SK-N-SH (cell line): ENCODE measurements around the gene MYO7A. TPM values are rescaled to one million over a fixed set of nuclear protein-coding genes. Genes with fewer than 3 reads are reported as not detected.

Experiments used
- CTCF ChIA-PET: fragments of 300-600, 350-600 bp; formaldehyde crosslinking; extraction: SDS; loops from one replicate; lab custom pipeline; 2021; lab: Yijun Ruan, JAX
- POLR2A ChIA-PET: fragments of 350-600 bp; sonication (Branson Sonifier 250); formaldehyde crosslinking; extraction: SDS; loops from one replicate; lab custom pipeline; 2020; ENCODE audit warnings: antibody characterized with exemption, inconsistent platforms; lab: Yijun Ruan, JAX
- DNase-seq: peaks from one replicate; pipeline ENCODE4 v3.0.0; 2012
- H2AFZ ChIP-seq: fragments of 200-600 bp; sonication (generic); 2 replicates; pipeline ENCODE4 v1.8.1; 2016; ENCODE audit warnings: antibody characterized with exemption, mild to moderate bottlenecking, low read depth
- H3F3A ChIP-seq: fragments of 200-600 bp; sonication (generic); replicated peaks from 2 replicates; pipeline ENCODE3; 2016; ENCODE audit warnings: antibody characterized with exemption, mild to moderate bottlenecking; ENCODE audit not compliant: insufficient read depth
- H3K27ac ChIP-seq, 2 experiments: fragments of 200-500 bp in 1 of 2; fragments of 200-600 bp in 1 of 2; sonication (Bioruptor generic) in 1 of 2; sonication (generic), shearing (Covaris generic) in 1 of 2; 2 replicates each; pipeline versions ENCODE4 v1.5.1 to v1.6.1; 2014 to 2016; ENCODE audit warnings: low read depth in 2 of 2, inconsistent platforms in 1 of 2, low read length in 1 of 2, mild to moderate bottlenecking in 1 of 2, mixed read lengths in 1 of 2
- H3K27me3 ChIP-seq: fragments of 200-600 bp; sonication (generic), shearing (Covaris generic); 2 replicates; pipeline ENCODE4 v1.6.1; 2016; ENCODE audit warnings: mixed run types; ENCODE audit not compliant: insufficient read depth
- H3K36me3 ChIP-seq, 2 experiments: fragments of 200-500 bp in 1 of 2; fragments of 200-600 bp in 1 of 2; sonication (Bioruptor generic) in 1 of 2; sonication (generic) in 1 of 2; replicated peaks in 1 of 2; 2 replicates each; pipeline versions ENCODE3 to v1.5.1; 2014 to 2016; ENCODE audit warnings: low read length in 1 of 2, mild to moderate bottlenecking in 1 of 2; ENCODE audit not compliant: insufficient read depth in 2 of 2, control insufficient read depth in 1 of 2
- H3K4me1 ChIP-seq, 2 experiments: fragments of 200-500 bp in 1 of 2; fragments of 200-600 bp in 1 of 2; sonication (Bioruptor generic) in 1 of 2; sonication (generic), shearing (Covaris generic) in 1 of 2; 2 replicates each; pipeline versions ENCODE4 v1.5.1 to v1.6.1; 2014 to 2016; ENCODE audit warnings: low read depth in 1 of 2, low read length in 1 of 2, mixed run types in 1 of 2; ENCODE audit not compliant: insufficient read depth in 2 of 2, control insufficient read depth in 1 of 2
- H3K4me2 ChIP-seq: fragments of 200-600 bp; sonication (generic), shearing (Covaris generic); 2 replicates; pipeline ENCODE4 v1.6.1; 2017; ENCODE audit warnings: mixed run types
- H3K4me3 ChIP-seq, 2 experiments: fragments of 200-500 bp in 1 of 2; fragments of 200-600 bp in 1 of 2; sonication (Bioruptor generic) in 1 of 2; sonication (generic), shearing (Covaris generic) in 1 of 2; 2 replicates each; pipeline versions ENCODE4 v1.5.1 to v1.8.1; 2014 to 2016; ENCODE audit warnings: low read depth in 2 of 2, inconsistent platforms in 1 of 2, low read length in 1 of 2, mild to moderate bottlenecking in 1 of 2, mixed read lengths in 1 of 2, moderate library complexity in 1 of 2
- H3K79me2 ChIP-seq: fragments of 200-600 bp; sonication (generic); 2 replicates; pipeline ENCODE4 v1.8.1; 2017; ENCODE audit warnings: mild to moderate bottlenecking; ENCODE audit not compliant: insufficient read depth
- H3K9ac ChIP-seq: fragments of 200-600 bp; sonication (generic); 2 replicates; pipeline ENCODE4 v1.6.1; 2017; ENCODE audit warnings: mixed run types
- H3K9me2 ChIP-seq: fragments of 200-600 bp; sonication (generic); 2 replicates; pipeline ENCODE4 v1.6.1; 2017; ENCODE audit warnings: mixed run types
- H3K9me3 ChIP-seq: fragments of 200-600 bp; sonication (generic); 2 replicates; pipeline ENCODE4 v1.6.1; 2017; ENCODE audit warnings: mixed run types, mild to moderate bottlenecking, moderate library complexity
- H4K20me1 ChIP-seq: fragments of 200-600 bp; sonication (generic); 2 replicates; pipeline ENCODE4 v1.6.1; 2017; ENCODE audit warnings: mild to moderate bottlenecking, mixed run types; ENCODE audit not compliant: insufficient read depth
- CHD2 ChIP-seq: fragments of 150-350 bp; IDR thresholded peaks from 2 replicates; pipeline ENCODE4 v1.6.1; 2018; ENCODE audit warnings: low read length; ENCODE audit not compliant: partially characterized antibody
- ELF1 ChIP-seq: IDR thresholded peaks from 2 replicates; pipeline ENCODE4 v1.4.0; 2012
- EP300 ChIP-seq, 2 experiments: IDR thresholded peaks; 2 replicates each; pipeline versions ENCODE4 v1.4.0 to v1.6.1; 2012; ENCODE audit warnings: borderline replicate concordance in 1 of 2, low read depth in 1 of 2, low read length in 1 of 2
- EZH2phosphoT487 ChIP-seq: fragments of 200-600 bp; sonication (generic); IDR thresholded peaks from 2 replicates; pipeline ENCODE4 v1.6.1; 2017; ENCODE audit warnings: low read depth, mixed run types, mild to moderate bottlenecking, antibody characterized with exemption, moderate library complexity, borderline replicate concordance
- FOSL2 ChIP-seq: IDR thresholded peaks from 2 replicates; pipeline ENCODE4 v1.4.0; 2012; ENCODE audit warnings: low read depth, mild to moderate bottlenecking, moderate library complexity, borderline replicate concordance
- FOXJ3 ChIP-seq: sonication (generic); formaldehyde crosslinking; IDR thresholded peaks from 2 replicates; pipeline ENCODE4 v1.5.1; 2020; ENCODE audit warnings: mild to moderate bottlenecking, missing genetic modification reagents
- GABPA ChIP-seq: IDR thresholded peaks from 2 replicates; pipeline ENCODE4 v1.4.0; 2012; ENCODE audit warnings: low read depth, mild to moderate bottlenecking
- IRF3 ChIP-seq: fragments of 150-350 bp; IDR thresholded peaks from 2 replicates; pipeline ENCODE4 v1.6.1; 2016; ENCODE audit warnings: mild to moderate bottlenecking, low read depth, low read length
- JUND ChIP-seq: IDR thresholded peaks from 2 replicates; pipeline ENCODE4 v1.4.0; 2012
- MAX ChIP-seq: IDR thresholded peaks from 2 replicates; pipeline ENCODE4 v1.4.0; 2012; ENCODE audit warnings: low read depth
- MXI1 ChIP-seq: IDR thresholded peaks from 2 replicates; pipeline ENCODE4 v1.6.1; 2012; ENCODE audit warnings: mild to moderate bottlenecking, low read depth, low read length, improper control_type of control experiment
- NRF1 ChIP-seq: IDR thresholded peaks from 2 replicates; pipeline ENCODE4 v1.6.1; 2012; ENCODE audit warnings: low read depth, mild to moderate bottlenecking, low read length
- POLR2AphosphoS5 ChIP-seq: IDR thresholded peaks from 2 replicates; pipeline ENCODE4 v1.6.1; 2012; ENCODE audit warnings: low read depth, low read length
- RCOR1 ChIP-seq: fragments of 150-350 bp; IDR thresholded peaks from 2 replicates; pipeline ENCODE4 v1.6.1; 2017; ENCODE audit warnings: antibody characterized with exemption, low read length
- REST ChIP-seq: IDR thresholded peaks from 2 replicates; pipeline ENCODE4 v1.6.1; 2012; ENCODE audit warnings: mild to moderate bottlenecking, low read depth, low read length, moderate library complexity
- RXRA ChIP-seq: IDR thresholded peaks from 2 replicates; pipeline ENCODE4 v1.4.0; 2012; ENCODE audit warnings: low read depth, mild to moderate bottlenecking, borderline replicate concordance
- TAF1 ChIP-seq: IDR thresholded peaks from 2 replicates; pipeline ENCODE4 v1.6.1; 2012; ENCODE audit warnings: low read depth, mild to moderate bottlenecking, low read length, moderate library complexity, borderline replicate concordance
- TCF12 ChIP-seq: IDR thresholded peaks from 2 replicates; pipeline ENCODE4 v1.4.0; 2012
- TEAD4 ChIP-seq: IDR thresholded peaks from 2 replicates; pipeline ENCODE4 v1.4.0; 2012; ENCODE audit warnings: mild to moderate bottlenecking, borderline replicate concordance; ENCODE audit not compliant: insufficient read depth
- YY1 ChIP-seq: IDR thresholded peaks from 2 replicates; pipeline ENCODE4 v1.4.0; 2012; ENCODE audit warnings: low read depth, mild to moderate bottlenecking
- WGBS: methylation state at CpG from one replicate; pipeline ENCODE4 v1.1.6; 2017; ENCODE audit warnings: low lambda C conversion rate; 5-methylcytosine and 5-hydroxymethylcytosine counted together
- polyA plus RNA-seq, 3 experiments: library from polyadenylated mRNA; depleted of rRNA; stranded (reverse); fragments of >200 nt; gene quantifications; 2 replicates each; pipeline ENCODE4 v1.2.3, GENCODE V29; 2012
- TF ChIP-seq, protein P1 (sequence below): IDR thresholded peaks from 2 replicates; pipeline ENCODE4 v1.4.0; 2012; ENCODE audit warnings: low read depth, borderline replicate concordance

MYO7A gene
- polyA plus RNA-seq, 1 of the 3 experiments (the other 2 are of a cell fraction) = 0.08 TPM

DNA sequence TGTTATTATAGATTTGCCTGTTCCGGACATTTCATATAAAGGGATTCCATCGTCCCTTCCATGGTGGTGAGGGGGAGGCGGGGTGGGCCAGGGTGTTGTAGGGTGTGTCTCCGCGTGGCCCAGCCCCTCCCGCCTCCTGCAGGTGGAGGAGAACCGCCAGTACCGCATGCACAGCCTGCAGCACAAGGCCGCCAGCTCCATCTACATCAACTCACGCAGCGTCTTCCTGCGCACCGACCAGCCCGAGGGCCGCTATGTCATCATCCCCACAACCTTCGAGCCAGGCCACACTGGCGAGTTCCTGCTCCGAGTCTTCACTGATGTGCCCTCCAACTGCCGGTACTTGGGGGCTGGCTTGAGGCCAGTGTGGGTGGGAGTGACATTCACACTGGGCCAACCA lies 7.5 kb upstream of the MYO7A start:
- Histone ChIP-seq H3K36me3 (peaks cover 0 to 28% of the 10 kb centered on the region in 2 experiments), H3K9me2 (no peaks in the 10 kb centered on the region), H3K9me3 (no peaks in the 10 kb centered on the region), H3K27me3 (no peaks in the 10 kb centered on the region), H3K79me2 (no peaks in the 10 kb centered on the region), H3F3A (no peaks in the 10 kb centered on the region), H3K4me2 (no peak overlapping the region), H4K20me1 (no peaks in the 10 kb centered on the region), H3K9ac (no peak overlapping the region), H3K4me3 (no peak overlapping the region), H2AFZ (no peak overlapping the region), H3K27ac (no peak overlapping the region), H3K4me1 (no peaks in the 10 kb centered on the region; a peak in 1 of 4 replicates)
- TF ChIP-seq TAF1 (no peak), FOSL2 (no peak), YY1 (no peak), MXI1 (no peak), IRF3 (no peak), NRF1 (no peak), RCOR1 (no peak), POLR2AphosphoS5 (no peak), TEAD4 (no peak), GABPA (no peak), TCF12 (no peak), EP300 (IDR thresholded peaks at IDR 0.05; ENCODE audit: borderline replicate concordance in 1 of 2, low read depth in 1 of 2, low read length in 1 of 2) (no peak)
- TF ChIP-seq, protein P1, sequence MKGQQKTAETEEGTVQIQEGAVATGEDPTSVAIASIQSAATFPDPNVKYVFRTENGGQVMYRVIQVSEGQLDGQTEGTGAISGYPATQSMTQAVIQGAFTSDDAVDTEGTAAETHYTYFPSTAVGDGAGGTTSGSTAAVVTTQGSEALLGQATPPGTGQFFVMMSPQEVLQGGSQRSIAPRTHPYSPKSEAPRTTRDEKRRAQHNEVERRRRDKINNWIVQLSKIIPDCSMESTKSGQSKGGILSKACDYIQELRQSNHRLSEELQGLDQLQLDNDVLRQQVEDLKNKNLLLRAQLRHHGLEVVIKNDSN = no peak
- no peak for DNase-seq
- ChIA-PET CTCF (interaction anchor here (1.1 to 12.2 kb wide), 4 partner anchors 29 to 437 kb away, joined by 3 to 270 read pairs (median 5); no protein-coding TSS in a partner anchor), POLR2A (no interaction called here)
- WGBS = 96% methylated on average over 8 of the region's 19 CpGs

- DNase-seq = no peak
- CTCF ChIA-PET = interaction anchor here (1.0 to 12.2 kb wide), 5 partner anchors 64 to 436 kb away, joined by 3 to 270 read pairs (median 5); no protein-coding TSS in a partner anchor
- no peak overlapping the region for H3K27ac ChIP-seq
- 94% methylated on average over 7 of the region's 10 CpGs for WGBS
- peaks cover 0 to 28% of the 10 kb centered on the region in 2 experiments for H3K36me3 ChIP-seq
- no peaks in the 10 kb centered on the region for H3K9me3 ChIP-seq
- POLR2A ChIA-PET = no interaction called here
- peaks cover 0 to 2% of the 10 kb centered on the region in 2 experiments; a peak in 1 of 4 replicates for H3K4me1 ChIP-seq
- TF ChIP-seq ELF1 = no peak
- TF ChIP-seq TAF1 = no peak
- no peak for TF ChIP-seq FOXJ3 (CRISPR knock-in tag)
- TF ChIP-seq EP300 (IDR thresholded peaks at IDR 0.05; ENCODE audit: borderline replicate concordance in 1 of 2, low read depth in 1 of 2, low read length in 1 of 2) = no peak
- no peak for TF ChIP-seq RCOR1
- no peak for TF ChIP-seq IRF3
- TF ChIP-seq REST = no peak
- no peak for TF ChIP-seq MAX
- no peak for TF ChIP-seq RXRA
- no peak for TF ChIP-seq NRF1
- TF ChIP-seq EZH2phosphoT487 = no peak
- TF ChIP-seq MXI1 = no peak
- TF ChIP-seq JUND = no peak
- no peak for TF ChIP-seq CHD2
- no peak for TF ChIP-seq FOSL2
- H3F3A ChIP-seq = no peaks in the 10 kb centered on the region
- no peak overlapping the region for H2AFZ ChIP-seq
- no peak overlapping the region for H3K9ac ChIP-seq
- H4K20me1 ChIP-seq = no peaks in the 10 kb centered on the region
- H3K27me3 ChIP-seq = no peaks in the 10 kb centered on the region
- H3K9me2 ChIP-seq = no peaks in the 10 kb centered on the region
- no peak overlapping the region for H3K4me3 ChIP-seq
- H3K79me2 ChIP-seq = no peaks in the 10 kb centered on the region
- H3K4me2 ChIP-seq = no peak overlapping the region
These were observed 6.9 kb upstream of the MYO7A start for GRCh38 chr11:77121096-77121640.
